Smooth muscle cell (in vitro differentiated cells): ENCODE measurements around the gene WAC. TPM values are rescaled to one million over a fixed set of nuclear protein-coding genes. Genes with fewer than 3 reads are reported as not detected.

Experiments
- DNase-seq: peaks from one replicate; lab custom pipeline; 2025; ENCODE audit not compliant: unreplicated experiment; lab: John Stamatoyannopoulos, UW
- H2AFZ ChIP-seq: fragments of 200-600 bp; sonication (generic); 2 replicates; pipeline ENCODE4 v1.6.0; 2016; ENCODE audit warnings: antibody characterized with exemption, low read depth, mild to moderate bottlenecking
- H3F3A ChIP-seq: fragments of 200-600 bp; sonication (generic); 2 replicates; pipeline ENCODE4 v1.6.0; 2017; ENCODE audit warnings: antibody characterized with exemption, low read depth
- H3K27ac ChIP-seq: fragments of 200-600 bp; sonication (generic); 2 replicates; pipeline ENCODE4 v1.5.1; 2016; ENCODE audit warnings: low read depth, mild to moderate bottlenecking
- H3K27me3 ChIP-seq: fragments of 200-600 bp; sonication (generic); 2 replicates; pipeline ENCODE4 v1.6.1; 2016; ENCODE audit warnings: low read depth, mild to moderate bottlenecking
- H3K36me3 ChIP-seq: fragments of 200-600 bp; sonication (generic); 2 replicates; pipeline ENCODE4 v1.5.1; 2016; ENCODE audit warnings: low read depth
- H3K4me1 ChIP-seq: fragments of 200-600 bp; sonication (generic); 2 replicates; pipeline ENCODE4 v1.5.1; 2016; ENCODE audit warnings: low read depth
- H3K4me2 ChIP-seq: fragments of 200-600 bp; sonication (generic); 2 replicates; pipeline ENCODE4 v1.6.0; 2016; ENCODE audit warnings: mild to moderate bottlenecking
- H3K4me3 ChIP-seq: fragments of 200-600 bp; sonication (generic); 2 replicates; pipeline ENCODE4 v1.5.1; 2016; ENCODE audit warnings: mild to moderate bottlenecking
- H3K79me2 ChIP-seq: fragments of 200-600 bp; sonication (generic); 2 replicates; pipeline ENCODE4 v1.6.0; 2016; ENCODE audit warnings: low read depth, mild to moderate bottlenecking
- H3K9ac ChIP-seq: fragments of 200-600 bp; sonication (generic); 2 replicates; pipeline ENCODE4 v1.6.0; 2016; ENCODE audit warnings: low read depth
- H3K9me3 ChIP-seq: fragments of 200-600 bp; sonication (generic); replicated peaks from 2 replicates; pipeline ENCODE4 v1.5.1; 2016; ENCODE audit warnings: low read depth
- H4K20me1 ChIP-seq: fragments of 200-600 bp; sonication (generic); 2 replicates; pipeline ENCODE4 v1.6.0; 2016; ENCODE audit warnings: low read depth
- WGBS: methylation state at CpG from one replicate; pipeline ENCODE4 v1.1.7; 2016; ENCODE audit warnings: low lambda C conversion rate; 5-methylcytosine and 5-hydroxymethylcytosine counted together
- polyA plus RNA-seq: library from polyadenylated mRNA; unstranded; fragments of >200 nt; fragmentation: Nextera tagmentation; extraction: Ambion mirVana; gene quantifications from 2 replicates; pipeline ENCODE4 v1.2.1, GENCODE V29; 2016
- small RNA-seq: library from RNA; depleted of rRNA; stranded (forward); fragments of <200 nt; gene quantifications from one replicate; pipeline ENCODE3, GENCODE V24; 2014
- total RNA-seq: library from RNA; depleted of rRNA; stranded (reverse); fragments of >200 nt; gene quantifications from 2 replicates; pipeline ENCODE4 v1.2.3, GENCODE V29; 2014
- TF ChIP-seq, protein P1 (sequence below): fragments of 200-600 bp; sonication (generic); IDR thresholded peaks from 2 replicates; pipeline ENCODE4 v1.5.1; 2017; ENCODE audit warnings: borderline replicate concordance, mild to moderate bottlenecking, antibody characterized with exemption; ENCODE audit not compliant: insufficient read depth, poor library complexity, severe bottlenecking

The WAC gene
- total and polyA plus RNA-seq, 2 experiments from 2014 or later, result 52.2 to 97.5 TPM

DNA sequence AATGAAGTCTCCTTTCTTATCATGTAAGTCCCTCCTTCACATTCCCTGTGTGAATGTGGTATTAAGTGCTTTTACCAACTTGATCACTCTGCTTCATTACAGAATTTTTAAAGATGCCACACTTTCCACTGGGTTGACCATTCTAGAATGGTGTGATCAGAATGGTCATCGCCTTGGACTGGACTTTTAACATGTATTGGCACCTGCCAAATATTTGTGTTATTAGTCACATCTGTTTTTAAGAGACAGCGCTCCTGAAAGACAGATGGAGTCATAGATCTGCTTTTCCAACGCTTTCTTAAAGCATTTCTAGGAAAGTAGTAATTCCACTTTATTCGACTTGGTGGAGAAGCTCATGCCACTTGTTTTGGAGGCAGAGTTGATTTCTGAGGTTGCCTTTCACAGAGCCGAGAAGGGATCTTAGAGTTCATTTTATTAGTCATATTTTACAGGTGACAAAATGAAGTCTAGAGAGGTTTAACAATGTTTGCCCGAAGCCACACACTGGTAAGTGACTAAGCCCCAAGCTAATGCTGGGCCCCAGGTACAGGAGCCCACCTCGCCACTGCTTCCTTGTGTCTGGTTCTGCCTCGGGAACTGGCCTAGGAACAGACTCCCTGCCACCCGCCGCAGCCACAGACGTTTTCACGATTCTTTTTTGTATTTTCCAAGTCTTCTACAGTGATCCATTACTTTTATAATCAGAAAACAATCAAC lies 134.0 kb downstream of the WAC start:
- peaks cover 12% of the 10 kb centered on the region for H3K4me1 ChIP-seq
- no peaks in the 10 kb centered on the region for H3K27me3 ChIP-seq
- peaks cover 6% of the 10 kb centered on the region for H3K79me2 ChIP-seq
- no peak overlapping the region for H3K4me3 ChIP-seq
- H3K9me3 ChIP-seq, result no peaks in the 10 kb centered on the region
- peaks cover 28% of the 10 kb centered on the region for H3F3A ChIP-seq
- H3K27ac ChIP-seq, result peak overlapping the region; percentile 96
- H3K9ac ChIP-seq, result peak overlapping the region; percentile 29
- no peak for DNase-seq
- TF ChIP-seq, protein P1, sequence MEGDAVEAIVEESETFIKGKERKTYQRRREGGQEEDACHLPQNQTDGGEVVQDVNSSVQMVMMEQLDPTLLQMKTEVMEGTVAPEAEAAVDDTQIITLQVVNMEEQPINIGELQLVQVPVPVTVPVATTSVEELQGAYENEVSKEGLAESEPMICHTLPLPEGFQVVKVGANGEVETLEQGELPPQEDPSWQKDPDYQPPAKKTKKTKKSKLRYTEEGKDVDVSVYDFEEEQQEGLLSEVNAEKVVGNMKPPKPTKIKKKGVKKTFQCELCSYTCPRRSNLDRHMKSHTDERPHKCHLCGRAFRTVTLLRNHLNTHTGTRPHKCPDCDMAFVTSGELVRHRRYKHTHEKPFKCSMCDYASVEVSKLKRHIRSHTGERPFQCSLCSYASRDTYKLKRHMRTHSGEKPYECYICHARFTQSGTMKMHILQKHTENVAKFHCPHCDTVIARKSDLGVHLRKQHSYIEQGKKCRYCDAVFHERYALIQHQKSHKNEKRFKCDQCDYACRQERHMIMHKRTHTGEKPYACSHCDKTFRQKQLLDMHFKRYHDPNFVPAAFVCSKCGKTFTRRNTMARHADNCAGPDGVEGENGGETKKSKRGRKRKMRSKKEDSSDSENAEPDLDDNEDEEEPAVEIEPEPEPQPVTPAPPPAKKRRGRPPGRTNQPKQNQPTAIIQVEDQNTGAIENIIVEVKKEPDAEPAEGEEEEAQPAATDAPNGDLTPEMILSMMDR, result no peak
- no peak overlapping the region for H2AFZ ChIP-seq
- peak overlapping the region; percentile 88 for H3K4me2 ChIP-seq
- H3K36me3 ChIP-seq, result no peaks in the 10 kb centered on the region
- no peaks in the 10 kb centered on the region for H4K20me1 ChIP-seq
- 65% methylated on average over 12 of the region's 12 CpGs for WGBS

DNA sequence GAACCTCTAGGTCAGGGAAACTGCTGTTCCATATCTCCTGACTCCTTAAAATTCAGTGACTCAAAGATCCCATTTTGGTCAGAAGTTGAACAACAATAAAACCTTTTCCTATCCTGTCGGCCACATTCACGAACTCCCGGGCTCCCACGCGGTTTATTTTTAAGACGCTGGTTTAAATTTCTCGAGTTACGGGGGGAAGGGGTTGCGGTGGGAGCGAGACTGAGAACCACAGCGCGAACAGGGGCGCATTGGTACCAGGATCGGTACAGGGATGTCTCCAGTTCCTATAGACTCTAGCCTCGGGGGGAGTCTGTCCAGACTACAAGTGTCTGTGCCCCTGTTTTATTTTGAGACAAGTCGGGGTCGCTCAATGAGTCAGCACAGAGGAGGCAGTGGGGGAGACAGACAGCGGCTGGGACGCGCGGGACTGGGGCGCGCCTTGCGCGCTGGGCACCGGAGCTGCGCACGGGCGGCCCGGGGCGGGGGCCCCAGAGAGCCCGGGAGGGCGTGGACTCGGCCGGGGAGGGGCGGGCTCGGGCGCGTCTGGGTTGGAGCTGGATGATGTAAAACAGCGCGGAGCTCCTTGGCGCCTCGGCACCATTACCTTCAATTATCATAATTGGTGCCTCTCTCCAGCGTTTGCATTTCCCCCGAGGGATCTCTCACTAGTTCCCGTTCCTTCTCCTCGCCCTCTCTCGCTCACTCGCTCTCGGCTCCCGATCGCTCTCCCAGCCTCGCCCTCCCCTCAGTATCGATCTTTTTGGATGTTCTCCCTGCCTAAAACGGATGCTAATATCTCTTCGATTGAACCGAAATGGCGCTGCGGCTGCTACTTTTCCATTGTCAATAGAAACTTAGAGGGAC lies 135.7 kb downstream of the WAC start:
- Histone ChIP-seq H3K4me2 (peak overlapping the region; percentile 88), H3K9ac (peak overlapping the region; percentile 89), H3K9me3 (no peaks in the 10 kb centered on the region), H4K20me1 (no peaks in the 10 kb centered on the region), H3K4me3 (peak overlapping the region; percentile 68), H3K36me3 (no peaks in the 10 kb centered on the region), H2AFZ (peak overlapping the region; percentile 92), H3K27ac (peak overlapping the region; percentile 96), H3K27me3 (no peaks in the 10 kb centered on the region), H3K4me1 (peaks cover 12% of the 10 kb centered on the region), H3K79me2 (peaks cover 6% of the 10 kb centered on the region), H3F3A (peaks cover 28% of the 10 kb centered on the region)
- WGBS, result under 1% methylated on average over 35 of the region's 59 CpGs
- peak; percentile 47 for DNase-seq
- TF ChIP-seq, protein P1, result no peak

DNA sequence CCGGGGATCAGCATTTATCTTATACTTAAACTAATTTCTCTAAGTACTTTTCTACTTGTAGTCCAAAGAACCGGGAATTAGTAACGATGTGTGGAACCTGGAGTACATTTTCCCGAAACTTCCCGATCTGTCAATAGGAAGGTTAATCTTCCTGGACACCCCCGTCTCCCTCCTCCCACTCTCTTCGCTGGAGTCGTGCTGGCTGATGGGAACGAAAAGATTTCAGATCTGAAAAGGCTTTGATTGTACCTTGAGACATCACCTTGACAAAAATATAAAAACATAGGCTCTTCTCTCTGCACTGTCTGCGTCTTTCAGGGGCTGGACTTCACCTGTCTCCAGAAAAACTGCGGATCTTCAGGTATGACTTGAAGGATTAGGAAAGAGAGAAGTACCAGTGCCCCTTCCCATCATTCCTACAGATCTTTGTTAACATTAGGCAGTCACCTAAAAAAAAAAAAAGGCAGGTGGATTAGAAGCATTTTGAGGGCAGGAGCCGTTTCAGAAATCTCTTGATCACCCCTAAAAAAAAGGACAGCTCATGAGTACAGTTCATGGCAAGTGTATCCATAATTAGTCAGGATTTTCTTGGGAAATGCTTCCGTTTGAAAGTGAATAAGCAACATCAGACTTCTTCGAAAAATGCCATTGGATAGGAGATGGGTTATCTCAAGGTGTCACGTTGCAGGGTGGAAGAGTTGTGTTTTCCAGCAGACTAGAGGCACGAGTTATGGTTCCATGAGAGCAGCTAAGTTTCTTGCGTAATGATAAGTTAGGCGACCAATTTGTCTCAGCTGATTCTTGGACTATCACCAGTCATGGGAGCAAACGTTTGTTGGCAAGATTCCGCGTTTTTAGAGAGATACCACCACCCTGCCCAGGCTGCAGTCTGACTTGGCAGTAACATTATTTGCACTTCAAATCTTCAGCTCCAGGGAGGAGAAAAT lies 136.6 kb downstream of the WAC start:
- Histone ChIP-seq H3K27me3 (no peaks in the 10 kb centered on the region), H3K4me2 (peak overlapping the region; percentile 88), H3K36me3 (no peaks in the 10 kb centered on the region), H3K4me3 (peak overlapping the region; percentile 68), H4K20me1 (no peaks in the 10 kb centered on the region), H2AFZ (peak overlapping the region; percentile 92), H3K4me1 (peaks cover 12% of the 10 kb centered on the region), H3K9ac (peak overlapping the region; percentile 89), H3K79me2 (peaks cover 14% of the 10 kb centered on the region), H3K9me3 (no peaks in the 10 kb centered on the region), H3F3A (peaks cover 28% of the 10 kb centered on the region), H3K27ac (peak overlapping the region; percentile 96)
- TF ChIP-seq, protein P1, result no peak
- no peak for DNase-seq
- WGBS, result 34% methylated on average over 21 of the region's 21 CpGs

Small RNA genes lying within 50 kb of the gene (small RNA-seq; reads per million reads assigned to genes)
- gene RNU4ATAC6P (not detected), gene RNU6-1067P (not detected)

Other genes with a start within 250 kb of the WAC start
- 3.4 TPM in 2 replicates for gene MPP7, start 230.1 kb upstream of the WAC start, total RNA-seq
- gene MPP7, start 230.1 kb upstream of the WAC start, polyA plus RNA-seq, result 0.80 and 3.6 TPM in 2 replicates
- gene BAMBI, start 144.4 kb downstream of the WAC start, total RNA-seq, result 621 and 648 TPM in 2 replicates
- 878 and 879 TPM in 2 replicates for gene BAMBI, start 144.4 kb downstream of the WAC start, polyA plus RNA-seq